Loucy (cell line): ENCODE results near the gene ZBTB2.
"Not testable (repeated sequence)": the region's sequence is repeated elsewhere in the genome, so short reads cannot be mapped to it uniquely, and the experiment has no call there.

Source experiments
- H2AFZ ChIP-seq: fragments of 200-600 bp; sonication (generic); 2 replicates; pipeline ENCODE4 v1.6.0; 2016; ENCODE audit warnings: antibody characterized with exemption, mild to moderate bottlenecking, low read length, moderate library complexity
- H3F3A ChIP-seq: fragments of 200-600 bp; 2 replicates; pipeline ENCODE4 v1.6.0; 2016; ENCODE audit warnings: antibody characterized with exemption, low read depth, mild to moderate bottlenecking
- H3K27me3 ChIP-seq: fragments of 200-600 bp; sonication (generic); 2 replicates; pipeline ENCODE4 v1.6.1; 2014; ENCODE audit warnings: low read length, mild to moderate bottlenecking; ENCODE audit not compliant: insufficient read depth, poor library complexity, severe bottlenecking
- H3K36me3 ChIP-seq: fragments of 200-600 bp; sonication (generic); 2 replicates; pipeline ENCODE4 v1.6.1; 2016; ENCODE audit warnings: low read length; ENCODE audit not compliant: insufficient read depth
- H3K4me1 ChIP-seq: fragments of 200-600 bp; sonication (generic); 2 replicates; pipeline ENCODE4 v1.5.1; 2014; ENCODE audit warnings: low read length, mild to moderate bottlenecking; ENCODE audit not compliant: insufficient read depth, poor library complexity, severe bottlenecking
- H3K4me2 ChIP-seq: fragments of 200-600 bp; sonication (generic); 2 replicates; pipeline ENCODE4 v1.6.0; 2014; ENCODE audit warnings: antibody characterized with exemption, low read length, low read depth, mild to moderate bottlenecking; ENCODE audit not compliant: poor library complexity, severe bottlenecking
- H3K4me3 ChIP-seq: fragments of 200-600 bp; sonication (generic); 2 replicates; pipeline ENCODE4 v1.5.1; 2014; ENCODE audit warnings: low read length, mild to moderate bottlenecking, mixed read lengths; ENCODE audit not compliant: poor library complexity, severe bottlenecking
- H3K79me2 ChIP-seq: fragments of 200-600 bp; sonication (generic); 2 replicates; pipeline ENCODE4 v1.6.1; 2014; ENCODE audit warnings: low read length; ENCODE audit not compliant: insufficient read depth
- H3K9ac ChIP-seq: fragments of 200-600 bp; sonication (generic); 2 replicates; pipeline ENCODE4 v1.6.0; 2014; ENCODE audit warnings: mild to moderate bottlenecking, low read depth, low read length, moderate library complexity; ENCODE audit not compliant: poor library complexity, severe bottlenecking
- H3K9me2 ChIP-seq: fragments of 200-600 bp; sonication (generic); replicated peaks from 2 replicates; pipeline ENCODE4 v1.6.1; 2016; ENCODE audit warnings: low read depth, low read length, mixed read lengths
- H3K9me3 ChIP-seq: fragments of 200-600 bp; sonication (generic); 2 replicates; pipeline ENCODE4 v1.6.1; 2014; ENCODE audit warnings: mild to moderate bottlenecking, antibody characterized with exemption, low read length, low read depth; ENCODE audit not compliant: insufficient read depth
- H4K20me1 ChIP-seq: fragments of 200-600 bp; sonication (generic); 2 replicates; pipeline ENCODE4 v1.6.0; 2014; ENCODE audit warnings: antibody characterized with exemption, low read length, mild to moderate bottlenecking; ENCODE audit not compliant: insufficient read depth, poor library complexity, severe bottlenecking
- CTCF ChIP-seq: fragments of 200-600 bp; sonication (generic); conservative IDR thresholded peaks from 2 replicates; pipeline ENCODE4 v1.5.1; 2014; ENCODE audit warnings: mild to moderate bottlenecking, antibody characterized with exemption, low read length
- EZH2phosphoT487 ChIP-seq: fragments of 200-600 bp; IDR thresholded peaks from 2 replicates; pipeline ENCODE4 v1.6.1; 2018; ENCODE audit warnings: antibody characterized with exemption, mild to moderate bottlenecking, moderate library complexity, borderline replicate concordance

The ZBTB2 gene

GRCh38 chr6:151350442-151351145 is 40.8 kb downstream of the ZBTB2 start:
- H3K79me2 ChIP-seq = no peaks in the 10 kb centered on the region
- TF ChIP-seq EZH2phosphoT487 = no peak
- TF ChIP-seq CTCF = no peak
- H3F3A ChIP-seq = no peaks in the 10 kb centered on the region
- no peaks in the 10 kb centered on the region for H3K27me3 ChIP-seq
- H3K9me3 ChIP-seq = no peaks in the 10 kb centered on the region
- no peak overlapping the region for H3K4me3 ChIP-seq
- no peaks in the 10 kb centered on the region for H3K4me1 ChIP-seq
- no peaks in the 10 kb centered on the region for H3K9me2 ChIP-seq
- no peak overlapping the region for H3K4me2 ChIP-seq
- H2AFZ ChIP-seq = no peak overlapping the region
- no peaks in the 10 kb centered on the region; the same call in 1 of the 2 replicates for H3K36me3 ChIP-seq
- no peaks in the 10 kb centered on the region for H4K20me1 ChIP-seq
- no peak overlapping the region for H3K9ac ChIP-seq

GRCh38 chr6:151349651-151350270 is 41.6 kb downstream of the ZBTB2 start:
- TF ChIP-seq EZH2phosphoT487 (no peak), CTCF (no peak)
- Histone ChIP-seq H3K4me3 (no peak overlapping the region), H3K79me2 (no peaks in the 10 kb centered on the region), H3K9me2 (no peaks in the 10 kb centered on the region), H4K20me1 (no peaks in the 10 kb centered on the region), H3F3A (no peaks in the 10 kb centered on the region), H3K4me2 (no peak overlapping the region), H3K9ac (no peak overlapping the region), H3K4me1 (no peaks in the 10 kb centered on the region), H3K27me3 (no peaks in the 10 kb centered on the region), H3K36me3 (no peaks in the 10 kb centered on the region; the same call in 1 of the 2 replicates), H2AFZ (no peak overlapping the region), H3K9me3 (no peaks in the 10 kb centered on the region)

- not testable (repeated sequence) for H3K4me3 ChIP-seq, H3K9ac ChIP-seq, H3K27me3 ChIP-seq, H3K79me2 ChIP-seq, H2AFZ ChIP-seq, H3K9me3 ChIP-seq, H3K9me2 ChIP-seq, H3F3A ChIP-seq, H3K4me1 ChIP-seq, H3K4me2 ChIP-seq, H3K36me3 ChIP-seq, H4K20me1 ChIP-seq
These were observed 48.6 kb downstream of the ZBTB2 start for GRCh38 chr6:151342750-151343149.
